HAP-1 (cell line): Measurements from ENCODE around the gene GRB10.

ENCODE experiments used
- DNase-seq, 2 experiments: peaks; one replicate each; pipeline ENCODE4 v3.0.0-alpha.2; 2016 to 2020; ENCODE audit warnings: low spot score in 2 of 2
- H3K27me3 ChIP-seq: fragments of 250-450 bp; sonication (Bioruptor Pico); 2 replicates; pipeline ENCODE4 v1.5.1; 2020; ENCODE audit warnings: low read depth, mild to moderate bottlenecking, moderate library complexity
- H3K36me3 ChIP-seq: fragments of 250-450 bp; sonication (Bioruptor Pico); replicated peaks from 2 replicates; pipeline ENCODE4 v1.5.1; 2020; ENCODE audit warnings: mild to moderate bottlenecking
- H3K4me1 ChIP-seq: fragments of 250-450 bp; sonication (Bioruptor Pico); 2 replicates; pipeline ENCODE4 v1.5.1; 2020; ENCODE audit warnings: mild to moderate bottlenecking
- H3K4me3 ChIP-seq: fragments of 250-450 bp; sonication (Bioruptor Pico); 2 replicates; pipeline ENCODE4 v1.5.1; 2020; ENCODE audit warnings: mild to moderate bottlenecking, moderate library complexity
- H3K9me3 ChIP-seq: fragments of 250-450 bp; sonication (Bioruptor Pico); 2 replicates; pipeline ENCODE4 v1.5.1; 2020; ENCODE audit warnings: mild to moderate bottlenecking, moderate library complexity
- in situ Hi-C: fragments of 300-500 bp; cut with MboI; formaldehyde crosslinking; loops from 3 replicates; pipeline ENCODE4 v1.14.3; 2020; ENCODE audit warnings: low sequenced_read_pairs, inconsistent platforms, mixed read lengths

The GRB10 gene

GRCh38 chr7:50645186-50645585, 137.5 kb downstream of the GRB10 start:
- H3K4me3 ChIP-seq, result no peak overlapping the region
- no peak for DNase-seq
- no peaks in the 10 kb centered on the region for H3K27me3 ChIP-seq
- no peaks in the 10 kb centered on the region for H3K9me3 ChIP-seq
- no peaks in the 10 kb centered on the region for H3K4me1 ChIP-seq
- peaks cover 3% of the 10 kb centered on the region for H3K36me3 ChIP-seq
- in situ Hi-C loops, result no loop called here

GRCh38 chr7:50644586-50644985, 138.1 kb downstream of the GRB10 start:
- Histone ChIP-seq H3K4me3 (no peak overlapping the region), H3K36me3 (peaks cover 3% of the 10 kb centered on the region), H3K9me3 (no peaks in the 10 kb centered on the region), H3K27me3 (no peaks in the 10 kb centered on the region), H3K4me1 (no peaks in the 10 kb centered on the region)
- in situ Hi-C loops, result no loop called here
- DNase-seq, result no peak

GRCh38 chr7:50644114-50644513, 138.6 kb downstream of the GRB10 start:
- H3K9me3 ChIP-seq, result no peaks in the 10 kb centered on the region
- DNase-seq, result no peak
- H3K36me3 ChIP-seq, result peaks cover 3% of the 10 kb centered on the region
- H3K4me3 ChIP-seq, result no peak overlapping the region
- no peaks in the 10 kb centered on the region for H3K27me3 ChIP-seq
- in situ Hi-C loops, result no loop called here
- H3K4me1 ChIP-seq, result no peaks in the 10 kb centered on the region

- Histone ChIP-seq H3K4me1 (peaks cover 3% of the 10 kb centered on the region; the same call in 1 of the 2 replicates), H3K27me3 (no peaks in the 10 kb centered on the region), H3K36me3 (peaks cover 3% of the 10 kb centered on the region), H3K4me3 (no peak overlapping the region), H3K9me3 (no peaks in the 10 kb centered on the region)
- DNase-seq, result no peak
- in situ Hi-C loops, result no loop called here
Measured at GRCh38 chr7:50641442-50642405, 141.0 kb downstream of the GRB10 start.

- Histone ChIP-seq H3K27me3 (no peaks in the 10 kb centered on the region), H3K9me3 (no peaks in the 10 kb centered on the region), H3K4me1 (peaks cover 3% of the 10 kb centered on the region; the same call in 1 of the 2 replicates), H3K36me3 (peaks cover 3% of the 10 kb centered on the region), H3K4me3 (no peak overlapping the region)
- DNase-seq, result no peak
- in situ Hi-C loops, result no loop called here
Measured at GRCh38 chr7:50640779-50641178, 141.9 kb downstream of the GRB10 start.

- no peaks in the 10 kb centered on the region for H3K9me3 ChIP-seq
Measured at GRCh38 chr7:50640256-50640655, 142.4 kb downstream of the GRB10 start.

GRCh38 chr7:50637725-50638643, 144.7 kb downstream of the GRB10 start:
- H3K9me3 ChIP-seq, result no peaks in the 10 kb centered on the region
- in situ Hi-C loops, result no loop called here
- no peak overlapping the region for H3K4me3 ChIP-seq
- no peaks in the 10 kb centered on the region; the same call in 1 of the 2 replicates for H3K36me3 ChIP-seq
- DNase-seq, result no peak
- H3K4me1 ChIP-seq, result peaks cover 3% of the 10 kb centered on the region; the same call in 1 of the 2 replicates
- H3K27me3 ChIP-seq, result no peaks in the 10 kb centered on the region

More at GRCh38 chr7:50640256-50640655, 142.4 kb downstream of the GRB10 start:
- in situ Hi-C loops, result no loop called here
- no peak for DNase-seq
- Histone ChIP-seq H3K4me1 (peaks cover 3% of the 10 kb centered on the region; the same call in 1 of the 2 replicates), H3K36me3 (peaks cover 3% of the 10 kb centered on the region), H3K4me3 (no peak overlapping the region), H3K27me3 (no peaks in the 10 kb centered on the region)

GRCh38 chr7:50634378-50634777, 148.3 kb downstream of the GRB10 start:
- Histone ChIP-seq H3K9me3 (no peaks in the 10 kb centered on the region), H3K4me1 (peaks cover 3% of the 10 kb centered on the region; the same call in 1 of the 2 replicates), H3K4me3 (no peak overlapping the region), H3K27me3 (no peaks in the 10 kb centered on the region), H3K36me3 (no peaks in the 10 kb centered on the region)
- DNase-seq, result no peak
- in situ Hi-C loops, result no loop called here

GRCh38 chr7:50633414-50633710, 149.3 kb downstream of the GRB10 start:
- Histone ChIP-seq H3K27me3 (no peaks in the 10 kb centered on the region), H3K4me1 (peaks cover 3% of the 10 kb centered on the region; the same call in 1 of the 2 replicates), H3K9me3 (no peaks in the 10 kb centered on the region), H3K4me3 (no peak overlapping the region), H3K36me3 (no peaks in the 10 kb centered on the region)
- in situ Hi-C loops, result no loop called here
- no peak for DNase-seq

GRCh38 chr7:50632561-50633413, 149.9 kb downstream of the GRB10 start:
- Histone ChIP-seq H3K4me3 (no peak overlapping the region), H3K36me3 (no peaks in the 10 kb centered on the region), H3K4me1 (peaks cover 2% of the 10 kb centered on the region; the same call in 1 of the 2 replicates), H3K9me3 (no peaks in the 10 kb centered on the region), H3K27me3 (no peaks in the 10 kb centered on the region)
- in situ Hi-C loops, result no loop called here
- peak; percentile 10 to 66 for DNase-seq

- no peaks in the 10 kb centered on the region for H3K4me1 ChIP-seq
- H3K27me3 ChIP-seq, result no peaks in the 10 kb centered on the region
- H3K36me3 ChIP-seq, result no peaks in the 10 kb centered on the region
- in situ Hi-C loops, result no loop called here
- H3K9me3 ChIP-seq, result no peaks in the 10 kb centered on the region
- DNase-seq, result no peak
- H3K4me3 ChIP-seq, result no peak overlapping the region
Measured at GRCh38 chr7:50631639-50632038, 151.1 kb downstream of the GRB10 start.

GRCh38 chr7:50631100-50631499, 151.6 kb downstream of the GRB10 start:
- DNase-seq, result no peak
- in situ Hi-C loops, result no loop called here
- H3K36me3 ChIP-seq, result no peaks in the 10 kb centered on the region
- no peaks in the 10 kb centered on the region for H3K4me1 ChIP-seq
- no peaks in the 10 kb centered on the region for H3K9me3 ChIP-seq
- no peaks in the 10 kb centered on the region for H3K27me3 ChIP-seq
- H3K4me3 ChIP-seq, result no peak overlapping the region

- DNase-seq, result no peak
- Histone ChIP-seq H3K27me3 (no peaks in the 10 kb centered on the region), H3K36me3 (peaks cover 4% of the 10 kb centered on the region), H3K4me1 (no peaks in the 10 kb centered on the region), H3K9me3 (no peaks in the 10 kb centered on the region), H3K4me3 (no peak overlapping the region)
- in situ Hi-C loops, result no loop called here
Measured at GRCh38 chr7:50629238-50629901, 153.3 kb downstream of the GRB10 start.
